Effector memory CD4-positive, alpha-beta T cell (primary cell): ENCODE measurements around the gene PGAM5.

Source experiments
- DNase-seq, 3 donors: peaks; one replicate each; pipeline ENCODE4 v3.0.0-alpha.2; 2020
- H3K27ac ChIP-seq: 2 replicates; pipeline ENCODE4 v1.7.0; 2013; ENCODE audit warnings: mild to moderate bottlenecking, low read length, moderate library complexity; ENCODE audit not compliant: insufficient read depth, poor library complexity, severe bottlenecking
- H3K27me3 ChIP-seq: replicated peaks from 2 replicates; pipeline ENCODE4 v1.7.0; 2013; ENCODE audit warnings: mild to moderate bottlenecking, low read length; ENCODE audit not compliant: insufficient read depth, control insufficient read depth, poor library complexity, severe bottlenecking
- H3K36me3 ChIP-seq: 2 replicates; pipeline ENCODE4 v1.7.0; 2013; ENCODE audit warnings: mild to moderate bottlenecking, low read length, moderate library complexity; ENCODE audit not compliant: control insufficient read depth, insufficient read depth
- H3K4me1 ChIP-seq: 2 replicates; pipeline ENCODE4 v1.7.0; 2013; ENCODE audit warnings: low read length, mild to moderate bottlenecking; ENCODE audit not compliant: control insufficient read depth, insufficient read depth, poor library complexity, severe bottlenecking
- H3K4me3 ChIP-seq: 2 replicates; pipeline ENCODE4 v1.7.0; 2013; ENCODE audit warnings: low read length, low read depth, mild to moderate bottlenecking; ENCODE audit not compliant: insufficient read depth, poor library complexity, severe bottlenecking
- H3K9me3 ChIP-seq: 2 replicates; pipeline ENCODE4 v1.7.0; 2013; ENCODE audit warnings: mild to moderate bottlenecking, low read length, moderate library complexity; ENCODE audit not compliant: control insufficient read depth

Gene PGAM5

GRCh38 chr12:132669166-132669879, 41.3 kb upstream of the PGAM5 start:
- Histone ChIP-seq H3K4me3 (no peak overlapping the region), H3K27me3 (no peaks in the 10 kb centered on the region), H3K36me3 (peaks cover 59% of the 10 kb centered on the region), H3K9me3 (no peaks in the 10 kb centered on the region), H3K27ac (no peak overlapping the region), H3K4me1 (peaks cover 7% of the 10 kb centered on the region)
- DNase-seq, result no peak

- Histone ChIP-seq H3K27me3 (no peaks in the 10 kb centered on the region), H3K36me3 (peaks cover 58% of the 10 kb centered on the region), H3K4me1 (peaks cover 7% of the 10 kb centered on the region), H3K9me3 (no peaks in the 10 kb centered on the region), H3K4me3 (no peak overlapping the region), H3K27ac (no peak overlapping the region)
- no peak for DNase-seq
Observed at GRCh38 chr12:132672116-132672515, 38.5 kb upstream of the PGAM5 start.

DNA sequence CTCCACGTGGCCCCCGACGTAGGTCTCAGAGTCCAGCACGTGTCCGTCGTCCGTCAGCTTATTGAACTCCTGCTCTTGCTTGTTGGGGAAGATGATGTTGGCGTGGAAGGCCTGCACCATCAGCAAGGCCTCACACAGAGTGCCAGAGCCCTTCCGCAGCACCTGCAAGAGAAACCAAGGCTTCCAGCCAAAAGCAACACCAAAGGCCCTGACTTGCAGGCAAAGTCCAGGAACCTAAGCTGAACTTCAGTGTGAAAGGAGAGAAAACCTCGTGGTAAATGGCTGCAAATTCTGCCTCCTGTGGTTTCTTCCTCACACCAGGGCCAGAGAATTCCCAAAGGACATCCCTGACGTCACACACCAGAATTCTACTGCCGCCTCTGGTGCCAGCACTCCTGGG, 38.0 kb upstream of the PGAM5 start:
- H3K4me3 ChIP-seq, result no peak overlapping the region
- peaks cover 7% of the 10 kb centered on the region for H3K4me1 ChIP-seq
- H3K9me3 ChIP-seq, result no peaks in the 10 kb centered on the region
- no peak overlapping the region for H3K27ac ChIP-seq
- no peaks in the 10 kb centered on the region for H3K27me3 ChIP-seq
- H3K36me3 ChIP-seq, result peaks cover 58% of the 10 kb centered on the region
- no peak for DNase-seq

GRCh38 chr12:132673288-132674179, 37.1 kb upstream of the PGAM5 start:
- DNase-seq, result no peak
- Histone ChIP-seq H3K36me3 (peaks cover 57% of the 10 kb centered on the region), H3K4me3 (no peak overlapping the region)

DNA sequence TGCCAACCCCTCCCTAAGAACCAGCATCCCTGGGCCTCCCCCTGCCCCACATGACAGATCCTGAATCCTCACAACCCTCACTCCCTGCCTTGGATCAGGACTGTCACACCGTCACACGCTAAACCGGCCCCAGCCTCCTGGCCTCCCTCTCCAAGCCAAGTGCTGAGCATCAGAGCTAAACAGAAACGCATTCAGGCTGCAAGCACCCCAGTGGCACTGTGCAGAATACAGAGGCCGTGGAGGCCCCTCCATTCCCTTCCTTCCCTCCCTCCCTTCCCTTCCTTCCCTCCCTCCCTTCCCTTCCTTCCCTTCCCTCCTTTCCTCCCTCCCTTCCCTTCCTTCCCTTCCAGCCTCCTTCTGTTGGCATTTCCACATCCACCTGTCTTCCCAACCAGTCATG, 36.1 kb upstream of the PGAM5 start:
- Histone ChIP-seq H3K36me3 (peaks cover 61% of the 10 kb centered on the region), H3K4me3 (no peak overlapping the region), H3K9me3 (no peaks in the 10 kb centered on the region), H3K27me3 (no peaks in the 10 kb centered on the region), H3K4me1 (peaks cover 7% of the 10 kb centered on the region), H3K27ac (no peak overlapping the region)
- DNase-seq, result no peak

More at GRCh38 chr12:132673288-132674179, 37.1 kb upstream of the PGAM5 start:
- no peak overlapping the region for H3K27ac ChIP-seq
- H3K4me1 ChIP-seq, result peaks cover 7% of the 10 kb centered on the region
- H3K9me3 ChIP-seq, result no peaks in the 10 kb centered on the region
- no peaks in the 10 kb centered on the region for H3K27me3 ChIP-seq

- H3K27me3 ChIP-seq, result no peaks in the 10 kb centered on the region
- H3K27ac ChIP-seq, result no peak overlapping the region
- peaks cover 7% of the 10 kb centered on the region for H3K4me1 ChIP-seq
- H3K9me3 ChIP-seq, result no peaks in the 10 kb centered on the region
- peaks cover 62% of the 10 kb centered on the region for H3K36me3 ChIP-seq
- no peak overlapping the region for H3K4me3 ChIP-seq
- no peak for DNase-seq
Observed at GRCh38 chr12:132675757-132676432, 34.7 kb upstream of the PGAM5 start.

- peaks cover 1% of the 10 kb centered on the region for H3K4me1 ChIP-seq
- H3K27me3 ChIP-seq, result no peaks in the 10 kb centered on the region
- no peaks in the 10 kb centered on the region for H3K9me3 ChIP-seq
- H3K4me3 ChIP-seq, result no peak overlapping the region
- no peak for DNase-seq
- H3K27ac ChIP-seq, result no peak overlapping the region
- peaks cover 55% of the 10 kb centered on the region for H3K36me3 ChIP-seq
Observed at GRCh38 chr12:132677492-132677891, 33.1 kb upstream of the PGAM5 start.

- Histone ChIP-seq H3K36me3 (no peaks in the 10 kb centered on the region), H3K27me3 (no peaks in the 10 kb centered on the region), H3K4me3 (no peak overlapping the region), H3K9me3 (no peaks in the 10 kb centered on the region), H3K4me1 (peaks cover 7% of the 10 kb centered on the region), H3K27ac (no peak overlapping the region)
- DNase-seq, result no peak
Observed at GRCh38 chr12:132685400-132685799, 25.2 kb upstream of the PGAM5 start.

- Histone ChIP-seq H3K27me3 (no peaks in the 10 kb centered on the region), H3K36me3 (no peaks in the 10 kb centered on the region), H3K9me3 (no peaks in the 10 kb centered on the region), H3K27ac (peak overlapping the region; percentile 25), H3K4me1 (peaks cover 7% of the 10 kb centered on the region), H3K4me3 (peak overlapping the region; percentile 59)
- DNase-seq, result peak in 1 of 3 donors; percentile 3
Observed at GRCh38 chr12:132686825-132687210, 23.8 kb upstream of the PGAM5 start.
